IPS-15b (cell line): ENCODE results near the gene PTPRN2.

Experiments used
- H3K27me3 ChIP-seq: one replicate; pipeline ENCODE4 v1.6.1; 2013; ENCODE audit warnings: low read length; ENCODE audit not compliant: control insufficient read depth, insufficient read depth
- H3K36me3 ChIP-seq: one replicate; pipeline ENCODE4 v1.6.1; 2013; ENCODE audit warnings: low read length; ENCODE audit not compliant: control insufficient read depth, insufficient read depth
- H3K4me1 ChIP-seq: one replicate; pipeline ENCODE4 v1.6.1; 2013; ENCODE audit warnings: mild to moderate bottlenecking, low read length; ENCODE audit not compliant: control insufficient read depth, insufficient read depth
- H3K4me3 ChIP-seq: one replicate; pipeline ENCODE4 v1.5.1; 2013; ENCODE audit warnings: low read depth, low read length
- H3K9ac ChIP-seq: one replicate; pipeline ENCODE4 v1.6.1; 2013; ENCODE audit warnings: low read depth, mild to moderate bottlenecking, low read length
- H3K9me3 ChIP-seq: one replicate; pipeline ENCODE4 v1.6.1; 2013; ENCODE audit warnings: mild to moderate bottlenecking, low read length; ENCODE audit not compliant: control insufficient read depth, insufficient read depth

Gene PTPRN2

GRCh38 chr7:158558816-158559215 is 28.8 kb downstream of the PTPRN2 start:
- Histone ChIP-seq H3K36me3 (peaks cover 2% of the 10 kb centered on the region), H3K9ac (no peak overlapping the region), H3K9me3 (no peaks in the 10 kb centered on the region), H3K4me3 (no peak overlapping the region), H3K27me3 (no peaks in the 10 kb centered on the region), H3K4me1 (peaks cover 14% of the 10 kb centered on the region)

DNA sequence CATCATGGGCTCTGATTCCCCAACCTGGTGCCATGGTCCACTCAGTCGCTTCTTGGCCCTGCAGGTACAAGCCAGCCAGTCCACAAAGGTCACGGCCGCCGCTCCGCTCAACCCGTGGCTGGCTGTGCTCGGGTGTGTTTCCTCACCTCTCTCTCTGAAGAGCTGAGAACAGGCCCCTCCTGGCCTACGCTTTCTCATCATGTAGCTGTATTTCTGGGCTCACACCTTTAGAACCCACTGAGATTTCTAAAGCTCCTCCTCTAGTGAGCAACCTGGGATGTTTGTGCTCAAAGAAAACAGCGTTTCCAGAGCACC is 30.2 kb downstream of the PTPRN2 start:
- Histone ChIP-seq H3K9me3 (no peaks in the 10 kb centered on the region), H3K27me3 (peaks cover 3% of the 10 kb centered on the region), H3K36me3 (peaks cover 2% of the 10 kb centered on the region)

DNA sequence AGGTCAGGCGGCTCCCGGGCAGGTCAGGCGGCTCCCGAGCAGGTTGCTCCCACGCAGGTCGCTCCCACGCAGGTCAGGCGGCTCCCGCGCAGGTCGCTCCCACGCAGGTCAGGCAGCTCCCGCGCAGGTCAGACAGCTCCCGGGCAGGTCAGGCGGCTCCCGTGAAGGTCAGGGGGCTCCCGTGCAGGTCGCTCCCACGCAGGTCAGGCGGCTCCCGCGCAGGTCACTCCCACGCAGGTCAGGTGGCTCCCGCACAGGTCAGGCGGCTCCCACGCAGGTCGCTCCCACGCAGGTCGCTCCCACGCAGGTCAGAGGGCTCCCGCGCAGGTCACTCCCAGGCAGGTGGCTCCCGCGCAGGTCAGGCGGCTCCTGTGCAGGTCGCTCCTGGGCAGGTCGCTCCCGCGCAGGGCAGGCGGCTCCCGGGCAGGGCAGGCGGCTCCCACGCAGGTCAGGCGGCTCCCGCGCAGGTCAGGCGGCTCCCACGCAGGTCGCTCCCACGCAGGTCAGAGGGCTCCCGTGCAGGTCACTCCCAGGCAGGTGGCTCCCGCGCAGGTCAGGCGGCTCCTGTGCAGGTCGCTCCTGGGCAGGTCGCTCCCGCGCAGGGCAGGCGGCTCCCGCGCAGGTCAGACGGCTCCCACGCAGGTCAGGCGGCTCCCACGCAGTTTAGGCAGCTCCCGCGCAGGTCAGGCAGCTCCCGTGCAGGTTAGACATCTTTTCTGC is 30.7 kb downstream of the PTPRN2 start:
- H3K4me1 ChIP-seq: peaks cover under 1% of the 10 kb centered on the region
- H3K36me3 ChIP-seq: peaks cover 2% of the 10 kb centered on the region
- peaks cover 3% of the 10 kb centered on the region for H3K27me3 ChIP-seq
- H3K9me3 ChIP-seq: no peaks in the 10 kb centered on the region
- no peak overlapping the region for H3K9ac ChIP-seq
- no peak overlapping the region for H3K4me3 ChIP-seq

More for the DNA sequence above, 30.2 kb downstream of the PTPRN2 start:
- peaks cover 6% of the 10 kb centered on the region for H3K4me1 ChIP-seq
- no peak overlapping the region for H3K4me3 ChIP-seq
- H3K9ac ChIP-seq: no peak overlapping the region

DNA sequence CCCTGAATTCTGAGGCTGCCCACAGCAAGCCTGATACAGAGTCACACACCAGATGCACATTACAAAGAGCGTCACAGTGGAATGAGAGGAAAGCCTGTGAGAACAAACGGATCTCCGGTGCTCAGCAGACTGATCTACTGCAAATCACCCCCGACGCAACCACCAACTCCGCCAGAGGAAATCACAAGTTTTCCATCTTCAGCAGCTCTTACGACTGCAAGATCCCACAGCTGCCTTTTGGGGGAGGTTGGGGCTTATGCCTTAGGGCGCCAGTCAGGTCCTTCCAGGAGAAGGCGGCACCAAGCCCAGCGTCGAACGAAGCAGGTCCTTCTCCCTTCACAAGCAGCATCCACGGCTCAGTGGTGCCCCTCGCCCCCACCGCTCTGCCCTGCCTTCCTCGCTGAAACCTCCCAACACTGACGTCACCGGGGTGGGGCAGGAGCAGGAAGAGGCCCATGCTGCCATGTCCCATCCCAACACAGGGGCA is 32.5 kb downstream of the PTPRN2 start:
- no peak overlapping the region for H3K4me3 ChIP-seq

DNA sequence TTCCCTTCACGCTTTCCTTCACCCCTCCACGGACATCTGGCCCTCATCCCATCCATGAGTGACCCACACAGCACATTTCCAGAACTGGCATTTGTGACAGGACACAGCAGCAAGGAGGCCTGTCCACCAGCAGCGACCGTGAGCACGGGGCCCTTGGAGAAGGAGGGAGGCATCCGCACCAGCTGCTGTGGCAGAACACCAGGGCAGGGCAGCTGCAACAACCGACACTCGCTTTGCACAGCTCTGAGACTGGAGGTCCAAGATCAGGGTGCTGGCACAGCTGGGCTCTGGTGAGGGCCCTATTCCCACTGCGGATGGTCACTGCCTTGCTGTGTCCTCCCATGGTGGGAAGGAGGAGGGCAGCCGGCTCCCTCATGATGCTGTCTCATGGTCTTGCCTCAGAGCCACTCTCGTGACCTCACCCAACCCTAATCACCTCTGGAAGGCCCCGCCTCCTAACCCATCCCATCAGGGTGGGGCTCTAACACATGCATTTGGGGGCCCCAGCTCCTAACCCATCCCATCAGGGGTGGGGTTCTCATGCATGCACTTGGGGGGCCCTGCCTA is 36.7 kb downstream of the PTPRN2 start:
- no peak overlapping the region for H3K9ac ChIP-seq
- peaks cover 3% of the 10 kb centered on the region for H3K27me3 ChIP-seq

More for the DNA sequence above, 32.5 kb downstream of the PTPRN2 start:
- H3K4me1 ChIP-seq: peaks cover 3% of the 10 kb centered on the region
- peaks cover 3% of the 10 kb centered on the region for H3K27me3 ChIP-seq
- H3K9ac ChIP-seq: no peak overlapping the region
- H3K9me3 ChIP-seq: no peaks in the 10 kb centered on the region
- peaks cover 2% of the 10 kb centered on the region for H3K36me3 ChIP-seq

DNA sequence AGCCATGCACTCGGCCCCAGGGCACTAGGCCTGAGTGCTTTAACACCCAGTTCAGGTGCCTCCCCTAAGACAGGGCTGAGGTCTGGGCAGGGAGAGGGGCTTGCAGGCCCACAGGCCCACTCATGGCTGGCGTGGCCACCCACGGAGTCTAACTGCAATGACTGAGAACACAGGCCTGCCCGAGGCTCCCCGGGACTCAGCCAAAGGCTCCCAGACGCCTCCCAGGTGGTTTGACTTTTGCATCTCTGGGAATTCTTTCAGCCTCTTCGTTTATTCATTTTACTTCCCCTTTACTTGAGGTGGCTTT is 37.3 kb downstream of the PTPRN2 start:
- no peak overlapping the region for H3K4me3 ChIP-seq
- peaks cover 3% of the 10 kb centered on the region for H3K27me3 ChIP-seq
- no peak overlapping the region for H3K9ac ChIP-seq
- H3K36me3 ChIP-seq: no peaks in the 10 kb centered on the region
- no peaks in the 10 kb centered on the region for H3K9me3 ChIP-seq
- peaks cover 6% of the 10 kb centered on the region for H3K4me1 ChIP-seq

More for the DNA sequence above, 36.7 kb downstream of the PTPRN2 start:
- Histone ChIP-seq H3K4me3 (no peak overlapping the region), H3K4me1 (peaks cover 6% of the 10 kb centered on the region), H3K36me3 (no peaks in the 10 kb centered on the region), H3K9me3 (no peaks in the 10 kb centered on the region)

DNA sequence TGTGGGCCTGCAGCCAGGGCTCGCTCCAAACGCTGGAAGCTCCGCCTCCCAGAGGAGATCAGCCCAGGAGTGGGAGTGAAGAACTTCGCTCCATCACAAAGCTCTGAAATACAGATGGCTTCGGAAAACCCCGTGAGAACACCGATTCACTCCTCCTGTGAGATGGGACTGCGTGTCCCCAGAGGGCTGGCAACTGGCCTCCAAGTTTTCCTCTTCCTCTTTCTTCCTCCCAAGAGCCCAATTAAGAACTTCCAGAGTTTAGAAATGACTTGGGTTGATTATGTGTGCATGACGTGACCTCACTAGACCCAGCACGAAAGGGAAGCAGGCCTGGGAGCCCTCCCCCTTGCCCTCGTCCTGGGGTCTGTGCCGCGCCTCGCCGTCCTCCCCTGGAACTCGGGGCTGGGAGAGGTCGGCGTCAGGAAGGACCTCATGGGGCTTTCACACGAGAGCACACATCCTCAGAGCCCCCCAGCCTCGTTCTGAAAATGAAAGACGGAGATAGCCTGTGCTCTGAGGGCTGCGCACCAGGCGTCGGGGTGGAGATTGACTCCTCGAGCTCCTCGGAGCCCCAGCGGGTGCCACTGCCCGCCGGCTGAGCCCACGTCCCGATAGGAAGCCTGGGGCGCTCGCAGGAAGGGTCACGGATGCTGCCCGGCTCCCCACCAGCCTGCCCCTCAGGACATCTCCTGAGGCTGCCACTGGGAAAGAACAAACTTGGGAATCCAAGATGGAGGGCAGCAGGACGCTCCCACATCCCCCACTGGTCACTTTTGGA is 37.8 kb downstream of the PTPRN2 start:
- peaks cover 3% of the 10 kb centered on the region for H3K27me3 ChIP-seq
- H3K36me3 ChIP-seq: no peaks in the 10 kb centered on the region
- H3K4me3 ChIP-seq: no peak overlapping the region
- H3K9ac ChIP-seq: no peak overlapping the region
- H3K9me3 ChIP-seq: no peaks in the 10 kb centered on the region
- H3K4me1 ChIP-seq: peaks cover 6% of the 10 kb centered on the region

DNA sequence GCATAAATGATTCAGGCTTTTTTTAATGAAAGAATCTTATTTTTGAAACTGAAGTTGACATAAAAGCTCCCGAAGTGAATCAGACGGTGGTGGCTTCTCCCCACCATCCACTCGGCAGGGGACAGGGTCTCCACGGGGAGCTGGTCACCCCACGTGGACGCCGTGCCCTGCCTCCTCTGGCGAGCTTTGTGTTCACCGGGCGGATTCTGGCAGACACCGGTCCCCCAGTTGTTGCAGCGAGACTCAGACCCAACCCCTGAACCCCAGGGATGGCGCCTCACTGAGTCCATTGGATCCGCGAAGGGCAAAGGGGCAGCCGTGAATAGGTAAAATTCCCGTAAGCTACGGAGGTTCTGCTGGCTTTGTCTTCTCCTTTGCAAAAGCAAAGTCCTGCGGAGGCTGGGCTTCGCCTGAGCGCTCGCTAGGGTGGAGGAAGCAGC is 38.4 kb downstream of the PTPRN2 start:
- no peak overlapping the region for H3K4me3 ChIP-seq

DNA sequence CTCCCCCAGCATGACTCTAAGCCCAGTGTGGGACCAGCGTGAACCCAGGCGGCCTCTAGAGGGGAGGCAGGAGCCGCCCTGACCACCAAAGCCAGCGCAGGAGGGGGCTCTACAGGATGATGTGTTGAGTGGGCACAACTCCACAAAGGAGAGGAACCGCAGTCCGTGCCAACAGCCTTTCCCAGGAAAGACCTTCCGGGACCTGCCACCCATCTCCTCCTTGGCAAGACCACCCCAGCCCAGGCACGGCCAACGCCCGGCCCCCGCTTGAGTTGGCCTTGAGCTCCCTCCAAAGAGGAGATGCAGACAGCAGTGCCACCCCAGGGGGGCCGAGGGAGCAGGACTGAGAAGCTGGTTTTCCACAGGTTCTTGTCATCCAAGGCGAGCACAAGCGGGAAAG is 38.9 kb downstream of the PTPRN2 start:
- H3K9me3 ChIP-seq: no peaks in the 10 kb centered on the region
- H3K27me3 ChIP-seq: peaks cover 3% of the 10 kb centered on the region
- H3K4me1 ChIP-seq: peaks cover 6% of the 10 kb centered on the region
- H3K36me3 ChIP-seq: no peaks in the 10 kb centered on the region
- H3K9ac ChIP-seq: no peak overlapping the region
- no peak overlapping the region for H3K4me3 ChIP-seq

More for the DNA sequence above, 38.4 kb downstream of the PTPRN2 start:
- Histone ChIP-seq H3K9ac (no peak overlapping the region), H3K36me3 (no peaks in the 10 kb centered on the region), H3K27me3 (peaks cover 3% of the 10 kb centered on the region), H3K9me3 (no peaks in the 10 kb centered on the region), H3K4me1 (peaks cover 6% of the 10 kb centered on the region)

DNA sequence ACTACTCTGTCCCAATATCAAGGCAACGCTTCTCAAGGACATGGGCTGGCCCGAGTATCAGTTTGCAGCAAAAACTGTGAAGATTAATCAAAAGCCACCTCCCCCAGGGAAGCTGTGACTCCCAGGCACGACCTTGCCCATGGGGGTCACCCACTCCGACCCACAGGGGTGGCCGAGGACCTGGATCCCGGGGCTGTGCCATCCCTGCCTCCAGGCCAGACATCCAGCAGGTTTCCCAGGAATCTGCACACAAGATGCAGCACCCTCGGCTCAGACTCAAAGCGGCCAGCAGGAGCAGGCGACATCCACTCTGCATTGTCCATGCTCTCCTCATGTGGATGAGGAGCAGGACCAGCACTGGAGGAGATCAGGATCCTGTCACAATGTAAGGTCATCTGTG is 39.8 kb downstream of the PTPRN2 start:
- no peak overlapping the region for H3K4me3 ChIP-seq
- no peaks in the 10 kb centered on the region for H3K36me3 ChIP-seq
- H3K4me1 ChIP-seq: peaks cover 6% of the 10 kb centered on the region
- no peak overlapping the region for H3K9ac ChIP-seq
- no peaks in the 10 kb centered on the region for H3K9me3 ChIP-seq
- H3K27me3 ChIP-seq: no peaks in the 10 kb centered on the region

DNA sequence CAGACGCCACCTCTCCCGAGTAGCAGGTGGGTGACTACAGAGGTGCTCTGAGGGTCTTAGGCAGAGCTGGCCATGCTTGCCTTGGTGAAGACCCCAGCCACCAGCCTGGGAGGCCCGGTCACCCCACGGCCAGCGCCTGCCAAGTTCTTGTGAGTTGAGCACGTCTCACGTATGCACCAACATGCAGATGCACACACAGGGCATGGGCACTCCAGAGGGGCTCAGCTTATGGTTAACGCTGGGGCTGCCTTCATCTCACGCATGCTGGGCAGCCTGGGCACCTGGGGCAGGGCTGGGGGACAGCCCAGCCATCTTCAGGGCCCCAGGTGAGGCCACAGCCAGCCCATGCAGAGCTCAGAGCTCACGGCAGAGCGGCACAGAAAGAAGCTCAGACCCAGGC is 41.0 kb downstream of the PTPRN2 start:
- Histone ChIP-seq H3K27me3 (no peaks in the 10 kb centered on the region), H3K36me3 (no peaks in the 10 kb centered on the region)

DNA sequence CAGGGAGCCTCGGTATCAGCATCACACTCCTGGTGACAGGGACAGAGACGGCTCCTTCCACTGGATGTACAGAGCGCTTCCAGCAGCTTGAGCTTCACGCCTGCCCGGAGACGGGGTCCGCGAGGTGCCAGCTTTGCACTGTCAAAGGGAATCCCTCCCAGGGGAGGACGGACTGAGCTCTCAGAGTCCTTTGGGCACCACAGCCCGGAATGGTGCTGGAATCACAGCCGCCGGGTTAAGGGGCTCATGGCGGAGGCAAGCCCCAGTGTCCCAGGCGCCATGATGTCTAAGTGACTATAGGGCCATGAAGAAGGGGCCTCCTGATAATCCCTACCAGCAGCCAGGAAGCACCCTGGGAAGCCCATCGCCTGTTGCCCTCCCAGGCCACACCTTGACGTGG is 41.4 kb downstream of the PTPRN2 start:
- no peaks in the 10 kb centered on the region for H3K9me3 ChIP-seq
- H3K36me3 ChIP-seq: no peaks in the 10 kb centered on the region
- no peak overlapping the region for H3K9ac ChIP-seq
- H3K4me3 ChIP-seq: no peak overlapping the region
- H3K4me1 ChIP-seq: peaks cover 6% of the 10 kb centered on the region
- H3K27me3 ChIP-seq: no peaks in the 10 kb centered on the region

More for the DNA sequence above, 41.0 kb downstream of the PTPRN2 start:
- H3K9me3 ChIP-seq: no peaks in the 10 kb centered on the region
- H3K4me3 ChIP-seq: no peak overlapping the region
- H3K9ac ChIP-seq: no peak overlapping the region
- H3K4me1 ChIP-seq: peaks cover 6% of the 10 kb centered on the region
